IMR-90 (cell line): ENCODE results near the gene H2AZ1. TPM values are rescaled to one million over a fixed set of nuclear protein-coding genes. Genes with fewer than 3 reads are reported as not detected.

Experiments
- ATAC-seq: fragments of 200-7000 bp; cut with Tn5 transposase; 2 replicates; pipeline ENCODE4 v1.9.1; 2020; ENCODE audit warnings: low read depth, mild to moderate bottlenecking, moderate library complexity
- BruUV-seq: library from RNA; stranded (reverse); fragments of 400-500 nt; replicated peaks from 2 replicates; lab custom pipeline; 2021; lab: Mats Ljungman, UMichigan
- CTCF ChIA-PET: fragments of 300-600 bp; formaldehyde crosslinking; extraction: SDS; loops from one replicate; lab custom pipeline; 2021; ENCODE audit warnings: antibody characterized with exemption; lab: Yijun Ruan, JAX
- POLR2A ChIA-PET: fragments of 300-600 bp; sonication (Branson Sonifier 250); formaldehyde crosslinking; loops from one replicate; lab custom pipeline; 2022; ENCODE audit warnings: antibody characterized with exemption; ENCODE audit not compliant: unreplicated experiment; lab: Charles Lee
- DNase-seq: peaks from one replicate; pipeline ENCODE4 v3.0.0; 2013
- H2AFZ ChIP-seq: replicated peaks from 2 replicates; pipeline ENCODE3; 2013; ENCODE audit warnings: low read length, mild to moderate bottlenecking; ENCODE audit not compliant: poor library complexity
- H2AK5ac ChIP-seq: 2 replicates; pipeline ENCODE4 v1.6.1; 2013; ENCODE audit warnings: low read depth, low read length, inconsistent platforms
- H2AK9ac ChIP-seq: replicated peaks from 2 replicates; pipeline ENCODE3; 2013; ENCODE audit warnings: mild to moderate bottlenecking, low read depth, low read length, moderate library complexity; ENCODE audit not compliant: poor library complexity
- H2BK120ac ChIP-seq: 2 replicates; pipeline ENCODE4 v1.6.1; 2013; ENCODE audit warnings: low read depth, low read length, inconsistent platforms
- H2BK15ac ChIP-seq: 3 replicates; pipeline ENCODE4 v1.6.1; 2013; ENCODE audit warnings: low read depth, low read length, inconsistent platforms
- H2BK20ac ChIP-seq: 2 replicates; pipeline ENCODE4 v1.6.1; 2013; ENCODE audit warnings: low read depth, mild to moderate bottlenecking, inconsistent platforms, low read length, moderate library complexity
- H2BK5ac ChIP-seq: 2 replicates; pipeline ENCODE4 v1.6.1; 2013; ENCODE audit warnings: mild to moderate bottlenecking, low read depth, low read length, inconsistent platforms; ENCODE audit not compliant: poor library complexity, severe bottlenecking
- H3K14ac ChIP-seq: replicated peaks from 2 replicates; pipeline ENCODE4 v1.6.1; 2013; ENCODE audit warnings: low read depth, low read length, inconsistent platforms
- H3K18ac ChIP-seq: 2 replicates; pipeline ENCODE4 v1.6.1; 2013; ENCODE audit warnings: low read depth, low read length, control low read depth
- H3K23ac ChIP-seq: 2 replicates; pipeline ENCODE4 v1.6.1; 2013; ENCODE audit warnings: low read depth, low read length, inconsistent platforms
- H3K27ac ChIP-seq: 2 replicates; pipeline ENCODE4 v1.5.1; 2013; ENCODE audit warnings: mild to moderate bottlenecking, control low read depth, low read length; ENCODE audit not compliant: insufficient read depth
- H3K27me3 ChIP-seq: 2 replicates; pipeline ENCODE4 v1.6.1; 2013; ENCODE audit warnings: low read length; ENCODE audit not compliant: control insufficient read depth, insufficient read depth
- H3K36me3 ChIP-seq: 2 replicates; pipeline ENCODE4 v1.6.1; 2013; ENCODE audit warnings: low read length, mixed read lengths; ENCODE audit not compliant: control insufficient read depth, insufficient read depth
- H3K4ac ChIP-seq: 2 replicates; pipeline ENCODE4 v1.6.1; 2013; ENCODE audit warnings: low read depth, low read length, inconsistent platforms
- H3K4me1 ChIP-seq: 2 replicates; pipeline ENCODE4 v1.6.1; 2013; ENCODE audit warnings: low read length, mixed read lengths; ENCODE audit not compliant: control insufficient read depth, insufficient read depth
- H3K4me2 ChIP-seq: 2 replicates; pipeline ENCODE4 v1.6.1; 2013; ENCODE audit warnings: low read depth, mild to moderate bottlenecking, control low read depth, low read length, moderate library complexity
- H3K4me3 ChIP-seq: 2 replicates; pipeline ENCODE4 v1.5.1; 2013; ENCODE audit warnings: low read depth, mild to moderate bottlenecking, control low read depth, low read length, moderate library complexity; ENCODE audit not compliant: insufficient read depth
- H3K56ac ChIP-seq: 2 replicates; pipeline ENCODE4 v1.6.1; 2013; ENCODE audit warnings: low read length, inconsistent platforms; ENCODE audit not compliant: insufficient read depth; ENCODE audit errors: extremely low read depth
- H3K79me1 ChIP-seq, 2 experiments: 2 replicates each; pipeline ENCODE4 v1.6.1; 2013; ENCODE audit warnings: low read length in 2 of 2, inconsistent platforms in 1 of 2, low read depth in 1 of 2
- H3K9ac ChIP-seq: 2 replicates; pipeline ENCODE4 v1.6.1; 2013; ENCODE audit warnings: low read depth, low read length, control low read depth
- H3K9me1 ChIP-seq: 2 replicates; pipeline ENCODE4 v1.6.1; 2013; ENCODE audit warnings: low read length, inconsistent platforms; ENCODE audit not compliant: insufficient read depth
- H3K9me3 ChIP-seq: 2 replicates; pipeline ENCODE4 v1.6.1; 2013; ENCODE audit warnings: low read length; ENCODE audit not compliant: control insufficient read depth, insufficient read depth
- H4K20me1 ChIP-seq: 2 replicates; pipeline ENCODE4 v1.6.1; 2013; ENCODE audit warnings: low read length, inconsistent platforms; ENCODE audit not compliant: insufficient read depth
- H4K5ac ChIP-seq: 2 replicates; pipeline ENCODE4 v1.6.1; 2013; ENCODE audit warnings: mild to moderate bottlenecking, low read depth, low read length, control low read depth
- H4K8ac ChIP-seq, 2 experiments: 2 replicates each; pipeline ENCODE4 v1.6.1; 2013; ENCODE audit warnings: low read depth in 2 of 2, low read length in 2 of 2, control low read depth in 1 of 2, inconsistent platforms in 1 of 2
- H4K91ac ChIP-seq: 2 replicates; pipeline ENCODE4 v1.6.1; 2013; ENCODE audit warnings: low read depth, low read length, inconsistent platforms; ENCODE audit not compliant: insufficient read depth
- CHD1 ChIP-seq: IDR thresholded peaks from 2 replicates; pipeline ENCODE4 v1.6.1; 2012; ENCODE audit warnings: low read depth, low read length, improper control_type of control experiment
- NFE2L2 ChIP-seq: fragments of 150-350 bp; IDR thresholded peaks from 2 replicates; pipeline ENCODE4 v1.6.1; 2016; ENCODE audit warnings: low read depth, mild to moderate bottlenecking, low read length
- RAD21 ChIP-seq: IDR thresholded peaks from 2 replicates; pipeline ENCODE4 v1.6.1; 2012; ENCODE audit warnings: low read length, improper control_type of control experiment
- RFX5 ChIP-seq: IDR thresholded peaks from 2 replicates; pipeline ENCODE4 v1.8.0; 2012; ENCODE audit warnings: low read depth, mild to moderate bottlenecking, low read length, moderate library complexity
- WGBS, 2 experiments: methylation state at CpG; one replicate each; pipeline versions ENCODE4 v1.1.5 to v1.1.7; 2013; ENCODE audit warnings: missing lambda C conversion rate in 2 of 2; ENCODE audit not compliant: insufficient read length in 1 of 2; ENCODE audit errors: extremely low coverage in 2 of 2; 5-methylcytosine and 5-hydroxymethylcytosine counted together
- dilution Hi-C: fragments of 300-500 bp; cut with HindIII; formaldehyde crosslinking; loops from one replicate; pipeline ENCODE4 v1.14.3; 2018; ENCODE audit warnings: low sequenced_read_pairs; ENCODE audit not compliant: unreplicated experiment
- in situ Hi-C: fragments of 300-500 bp; cut with MboI; formaldehyde crosslinking; loops from 3 replicates; pipeline ENCODE4 v1.14.3; 2019; ENCODE audit warnings: low sequenced_read_pairs, inconsistent platforms, mixed read lengths
- intact Hi-C: fragments of 100-400 bp; cut with micrococcal nuclease; formaldehyde crosslinking; loops from 2 replicates; pipeline ENCODE4 v1.10.0; 2022
- polyA plus RNA-seq, 3 experiments: library from polyadenylated mRNA; depleted of rRNA; stranded (reverse); fragments of >200 nt; gene quantifications; 2 replicates each; pipeline ENCODE4 v1.2.3, GENCODE V29; 2012; ENCODE audit warnings: low replicate concordance in 1 of 3
- total RNA-seq: library from RNA; depleted of rRNA; stranded (reverse); fragments of >200 nt; gene quantifications from 2 replicates; pipeline ENCODE4 v1.2.3, GENCODE V29; 2012
- TF ChIP-seq, protein P1 (sequence below): fragments of 150-350 bp; IDR thresholded peaks from 2 replicates; pipeline ENCODE4 v1.6.1; 2016; ENCODE audit warnings: low read depth, mild to moderate bottlenecking, low read length, moderate library complexity, borderline replicate concordance
- TF ChIP-seq, protein P2 (sequence below): conservative IDR thresholded peaks from 2 replicates; pipeline ENCODE4 v1.5.1; 2012; ENCODE audit warnings: mild to moderate bottlenecking, low read depth, low read length, improper control_type of control experiment

The H2AZ1 gene
- total and polyA plus RNA-seq, 2 of the 4 experiments (the other 2 are of a cell fraction): 456 to 1,129 TPM

DNA sequence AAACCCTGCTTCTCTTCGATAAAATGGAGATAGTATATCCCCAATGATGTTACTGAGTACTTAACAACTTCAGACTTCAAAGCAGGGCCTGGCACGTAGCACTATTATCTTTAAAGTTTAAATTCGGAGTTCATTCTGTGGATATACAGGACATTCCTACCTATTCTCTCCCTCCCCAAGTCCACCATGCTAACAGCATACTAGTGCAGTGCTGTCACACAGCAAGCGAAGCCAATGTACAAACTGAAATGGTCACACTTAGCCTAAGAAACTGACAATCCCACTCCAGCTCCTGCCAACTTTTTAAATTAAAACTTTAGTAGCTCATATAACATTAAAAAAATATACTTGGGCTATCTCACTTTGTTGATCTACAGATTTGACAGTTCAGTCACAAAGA is 2.5 kb downstream of the H2AZ1 start:
- in situ Hi-C loops (loop anchor here (10.0 kb wide), 1 partner anchor 383 kb away; the partner anchor contains the start of gene TRMT10A), dilution Hi-C loops (no loop called here), intact Hi-C loops (loop anchor here (2.0 to 5.0 kb wide), 4 partner anchors 53 to 190 kb away; partner anchors contain the start of gene LAMTOR3)
- ATAC-seq: no peak
- Histone ChIP-seq H3K9me1 (no peaks in the 10 kb centered on the region), H3K4ac (no peak overlapping the region; the same call in 1 of the 2 replicates), H3K18ac (no peak overlapping the region), H3K4me3 (no peak overlapping the region), H2BK5ac (no peak overlapping the region), H2AK5ac (no peak overlapping the region), H2BK20ac (no peak overlapping the region), H4K91ac (no peak overlapping the region), H3K79me1 (peaks cover 12 to 35% of the 10 kb centered on the region in 2 experiments), H3K9me3 (no peaks in the 10 kb centered on the region), H2BK120ac (no peak overlapping the region), H2AK9ac (no peak overlapping the region), H3K27ac (no peak overlapping the region), H2BK15ac (no peak overlapping the region), H4K8ac (peak overlapping the region; percentile 49 to 71; a peak in 3 of 4 replicates), H2AFZ (no peak overlapping the region), H3K23ac (peak overlapping the region; percentile 54), H3K4me2 (peak overlapping the region; percentile 21; the same call in 1 of the 2 replicates), H3K4me1 (peaks cover 4% of the 10 kb centered on the region; the same call in 1 of the 2 replicates), H3K27me3 (no peaks in the 10 kb centered on the region), H3K14ac (no peak overlapping the region), H4K5ac (no peak overlapping the region), H4K20me1 (peaks cover 22% of the 10 kb centered on the region), H3K56ac (no peak overlapping the region), H3K9ac (no peak overlapping the region), H3K36me3 (peaks cover 4% of the 10 kb centered on the region; the same call in 1 of the 2 replicates)
- DNase-seq: no peak
- 100% methylated on average over 1 of the region's 4 CpGs; no CpG with 5 or more reads in 1 of the 2 experiments for WGBS, 2 experiments
- CTCF ChIA-PET: interaction anchor here (0.6 kb wide), 1 partner anchor 35 kb away, joined by 7 read pairs; no protein-coding TSS in a partner anchor
- POLR2A ChIA-PET: interaction anchor here (1.1 kb wide), 1 partner anchor 53 kb away, joined by 3 read pairs; the partner anchor contains the start of gene LAMTOR3
- no TSS peak for BruUV-seq
- TF ChIP-seq, protein P1, sequence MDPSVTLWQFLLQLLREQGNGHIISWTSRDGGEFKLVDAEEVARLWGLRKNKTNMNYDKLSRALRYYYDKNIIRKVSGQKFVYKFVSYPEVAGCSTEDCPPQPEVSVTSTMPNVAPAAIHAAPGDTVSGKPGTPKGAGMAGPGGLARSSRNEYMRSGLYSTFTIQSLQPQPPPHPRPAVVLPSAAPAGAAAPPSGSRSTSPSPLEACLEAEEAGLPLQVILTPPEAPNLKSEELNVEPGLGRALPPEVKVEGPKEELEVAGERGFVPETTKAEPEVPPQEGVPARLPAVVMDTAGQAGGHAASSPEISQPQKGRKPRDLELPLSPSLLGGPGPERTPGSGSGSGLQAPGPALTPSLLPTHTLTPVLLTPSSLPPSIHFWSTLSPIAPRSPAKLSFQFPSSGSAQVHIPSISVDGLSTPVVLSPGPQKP: no peak
- no peak for TF ChIP-seq NFE2L2
- TF ChIP-seq, protein P2, sequence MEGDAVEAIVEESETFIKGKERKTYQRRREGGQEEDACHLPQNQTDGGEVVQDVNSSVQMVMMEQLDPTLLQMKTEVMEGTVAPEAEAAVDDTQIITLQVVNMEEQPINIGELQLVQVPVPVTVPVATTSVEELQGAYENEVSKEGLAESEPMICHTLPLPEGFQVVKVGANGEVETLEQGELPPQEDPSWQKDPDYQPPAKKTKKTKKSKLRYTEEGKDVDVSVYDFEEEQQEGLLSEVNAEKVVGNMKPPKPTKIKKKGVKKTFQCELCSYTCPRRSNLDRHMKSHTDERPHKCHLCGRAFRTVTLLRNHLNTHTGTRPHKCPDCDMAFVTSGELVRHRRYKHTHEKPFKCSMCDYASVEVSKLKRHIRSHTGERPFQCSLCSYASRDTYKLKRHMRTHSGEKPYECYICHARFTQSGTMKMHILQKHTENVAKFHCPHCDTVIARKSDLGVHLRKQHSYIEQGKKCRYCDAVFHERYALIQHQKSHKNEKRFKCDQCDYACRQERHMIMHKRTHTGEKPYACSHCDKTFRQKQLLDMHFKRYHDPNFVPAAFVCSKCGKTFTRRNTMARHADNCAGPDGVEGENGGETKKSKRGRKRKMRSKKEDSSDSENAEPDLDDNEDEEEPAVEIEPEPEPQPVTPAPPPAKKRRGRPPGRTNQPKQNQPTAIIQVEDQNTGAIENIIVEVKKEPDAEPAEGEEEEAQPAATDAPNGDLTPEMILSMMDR: no peak
- TF ChIP-seq CHD1: no peak
- TF ChIP-seq RFX5: no peak
- no peak for TF ChIP-seq RAD21
